SK-N-SH (cell line): ENCODE measurements around the gene SPAG5. TPM values are rescaled to one million over a fixed set of nuclear protein-coding genes. Genes with fewer than 3 reads are reported as not detected.

Source experiments
- CTCF ChIA-PET: fragments of 300-600, 350-600 bp; formaldehyde crosslinking; extraction: SDS; loops from one replicate; lab custom pipeline; 2021; lab: Yijun Ruan, JAX
- POLR2A ChIA-PET: fragments of 350-600 bp; sonication (Branson Sonifier 250); formaldehyde crosslinking; extraction: SDS; loops from one replicate; lab custom pipeline; 2020; ENCODE audit warnings: antibody characterized with exemption, inconsistent platforms; lab: Yijun Ruan, JAX
- DNase-seq: peaks from one replicate; pipeline ENCODE4 v3.0.0; 2012
- H2AFZ ChIP-seq: fragments of 200-600 bp; sonication (generic); 2 replicates; pipeline ENCODE4 v1.8.1; 2016; ENCODE audit warnings: antibody characterized with exemption, mild to moderate bottlenecking, low read depth
- H3F3A ChIP-seq: fragments of 200-600 bp; sonication (generic); replicated peaks from 2 replicates; pipeline ENCODE3; 2016; ENCODE audit warnings: antibody characterized with exemption, mild to moderate bottlenecking; ENCODE audit not compliant: insufficient read depth
- H3K27ac ChIP-seq, 2 experiments: fragments of 200-500 bp in 1 of 2; fragments of 200-600 bp in 1 of 2; sonication (Bioruptor generic) in 1 of 2; sonication (generic), shearing (Covaris generic) in 1 of 2; 2 replicates each; pipeline versions ENCODE4 v1.5.1 to v1.6.1; 2014 to 2016; ENCODE audit warnings: low read depth in 2 of 2, inconsistent platforms in 1 of 2, low read length in 1 of 2, mild to moderate bottlenecking in 1 of 2, mixed read lengths in 1 of 2
- H3K27me3 ChIP-seq: fragments of 200-600 bp; sonication (generic), shearing (Covaris generic); 2 replicates; pipeline ENCODE4 v1.6.1; 2016; ENCODE audit warnings: mixed run types; ENCODE audit not compliant: insufficient read depth
- H3K36me3 ChIP-seq, 2 experiments: fragments of 200-500 bp in 1 of 2; fragments of 200-600 bp in 1 of 2; sonication (Bioruptor generic) in 1 of 2; sonication (generic) in 1 of 2; replicated peaks in 1 of 2; 2 replicates each; pipeline versions ENCODE3 to v1.5.1; 2014 to 2016; ENCODE audit warnings: low read length in 1 of 2, mild to moderate bottlenecking in 1 of 2; ENCODE audit not compliant: insufficient read depth in 2 of 2, control insufficient read depth in 1 of 2
- H3K4me1 ChIP-seq, 2 experiments: fragments of 200-500 bp in 1 of 2; fragments of 200-600 bp in 1 of 2; sonication (Bioruptor generic) in 1 of 2; sonication (generic), shearing (Covaris generic) in 1 of 2; 2 replicates each; pipeline versions ENCODE4 v1.5.1 to v1.6.1; 2014 to 2016; ENCODE audit warnings: low read depth in 1 of 2, low read length in 1 of 2, mixed run types in 1 of 2; ENCODE audit not compliant: insufficient read depth in 2 of 2, control insufficient read depth in 1 of 2
- H3K4me2 ChIP-seq: fragments of 200-600 bp; sonication (generic), shearing (Covaris generic); 2 replicates; pipeline ENCODE4 v1.6.1; 2017; ENCODE audit warnings: mixed run types
- H3K4me3 ChIP-seq, 2 experiments: fragments of 200-500 bp in 1 of 2; fragments of 200-600 bp in 1 of 2; sonication (Bioruptor generic) in 1 of 2; sonication (generic), shearing (Covaris generic) in 1 of 2; 2 replicates each; pipeline versions ENCODE4 v1.5.1 to v1.8.1; 2014 to 2016; ENCODE audit warnings: low read depth in 2 of 2, inconsistent platforms in 1 of 2, low read length in 1 of 2, mild to moderate bottlenecking in 1 of 2, mixed read lengths in 1 of 2, moderate library complexity in 1 of 2
- H3K79me2 ChIP-seq: fragments of 200-600 bp; sonication (generic); 2 replicates; pipeline ENCODE4 v1.8.1; 2017; ENCODE audit warnings: mild to moderate bottlenecking; ENCODE audit not compliant: insufficient read depth
- H3K9ac ChIP-seq: fragments of 200-600 bp; sonication (generic); 2 replicates; pipeline ENCODE4 v1.6.1; 2017; ENCODE audit warnings: mixed run types
- H3K9me2 ChIP-seq: fragments of 200-600 bp; sonication (generic); 2 replicates; pipeline ENCODE4 v1.6.1; 2017; ENCODE audit warnings: mixed run types
- H3K9me3 ChIP-seq: fragments of 200-600 bp; sonication (generic); 2 replicates; pipeline ENCODE4 v1.6.1; 2017; ENCODE audit warnings: mixed run types, mild to moderate bottlenecking, moderate library complexity
- H4K20me1 ChIP-seq: fragments of 200-600 bp; sonication (generic); 2 replicates; pipeline ENCODE4 v1.6.1; 2017; ENCODE audit warnings: mild to moderate bottlenecking, mixed run types; ENCODE audit not compliant: insufficient read depth
- ELF1 ChIP-seq: IDR thresholded peaks from 2 replicates; pipeline ENCODE4 v1.4.0; 2012
- EP300 ChIP-seq, 2 experiments: IDR thresholded peaks; 2 replicates each; pipeline versions ENCODE4 v1.4.0 to v1.6.1; 2012; ENCODE audit warnings: borderline replicate concordance in 1 of 2, low read depth in 1 of 2, low read length in 1 of 2
- EZH2phosphoT487 ChIP-seq: fragments of 200-600 bp; sonication (generic); IDR thresholded peaks from 2 replicates; pipeline ENCODE4 v1.6.1; 2017; ENCODE audit warnings: low read depth, mixed run types, mild to moderate bottlenecking, antibody characterized with exemption, moderate library complexity, borderline replicate concordance
- GATA2 ChIP-seq: sonication (generic); formaldehyde crosslinking; IDR thresholded peaks from 2 replicates; pipeline ENCODE4 v1.5.0; 2020; ENCODE audit warnings: mild to moderate bottlenecking, missing genetic modification reagents
- MEF2A ChIP-seq: IDR thresholded peaks from 2 replicates; pipeline ENCODE4 v1.4.0; 2012; ENCODE audit warnings: low read depth, borderline replicate concordance
- NRF1 ChIP-seq: IDR thresholded peaks from 2 replicates; pipeline ENCODE4 v1.6.1; 2012; ENCODE audit warnings: low read depth, mild to moderate bottlenecking, low read length
- RCOR1 ChIP-seq: fragments of 150-350 bp; IDR thresholded peaks from 2 replicates; pipeline ENCODE4 v1.6.1; 2017; ENCODE audit warnings: antibody characterized with exemption, low read length
- RXRA ChIP-seq: IDR thresholded peaks from 2 replicates; pipeline ENCODE4 v1.4.0; 2012; ENCODE audit warnings: low read depth, mild to moderate bottlenecking, borderline replicate concordance
- SMC3 ChIP-seq: IDR thresholded peaks from 2 replicates; pipeline ENCODE4 v1.6.1; 2012; ENCODE audit warnings: low read depth, low read length, improper control_type of control experiment
- TAF1 ChIP-seq: IDR thresholded peaks from 2 replicates; pipeline ENCODE4 v1.6.1; 2012; ENCODE audit warnings: low read depth, mild to moderate bottlenecking, low read length, moderate library complexity, borderline replicate concordance
- TCF12 ChIP-seq: IDR thresholded peaks from 2 replicates; pipeline ENCODE4 v1.4.0; 2012
- YY1 ChIP-seq: IDR thresholded peaks from 2 replicates; pipeline ENCODE4 v1.4.0; 2012; ENCODE audit warnings: low read depth, mild to moderate bottlenecking
- WGBS: methylation state at CpG from one replicate; pipeline ENCODE4 v1.1.6; 2017; ENCODE audit warnings: low lambda C conversion rate; 5-methylcytosine and 5-hydroxymethylcytosine counted together
- polyA plus RNA-seq, 3 experiments: library from polyadenylated mRNA; depleted of rRNA; stranded (reverse); fragments of >200 nt; gene quantifications; 2 replicates each; pipeline ENCODE4 v1.2.3, GENCODE V29; 2012
- TF ChIP-seq, protein P1 (sequence below): IDR thresholded peaks from 2 replicates; pipeline ENCODE4 v1.4.0; 2012; ENCODE audit warnings: low read depth
- TF ChIP-seq, protein P2 (sequence below): fragments of 200-600 bp; sonication (generic); IDR thresholded peaks from 2 replicates; pipeline ENCODE4 v1.6.1; 2017; ENCODE audit warnings: antibody characterized with exemption, mild to moderate bottlenecking, moderate library complexity
- TF ChIP-seq, protein P3 (sequence below): IDR thresholded peaks from 2 replicates; pipeline ENCODE4 v1.4.0; 2012; ENCODE audit warnings: low read depth, borderline replicate concordance

SPAG5 gene
- polyA plus RNA-seq, 1 of the 3 experiments (the other 2 are of a cell fraction) = 36.5 TPM

DNA sequence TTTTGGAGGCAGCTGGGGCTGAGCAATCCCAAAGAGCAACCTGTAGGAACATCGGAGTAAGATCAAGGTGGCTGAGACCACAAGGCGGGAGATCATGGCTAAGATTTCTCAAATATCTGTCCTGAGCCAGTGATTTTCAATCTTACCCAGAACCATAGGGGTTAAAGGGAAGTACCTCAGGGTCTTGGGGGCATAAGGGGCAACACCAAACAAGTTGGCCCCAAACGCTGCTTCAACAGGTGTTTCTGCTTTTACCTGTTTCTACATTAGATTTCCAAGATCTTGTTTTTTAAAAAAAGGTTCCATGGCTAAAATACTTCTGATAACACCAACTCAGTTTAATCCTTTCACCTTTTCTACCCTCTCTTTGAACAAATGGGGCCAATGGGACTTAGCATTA lies 43.8 kb downstream of the SPAG5 start:
- peaks cover 23 to 36% of the 10 kb centered on the region in 2 experiments for H3K36me3 ChIP-seq
- H3K4me2 ChIP-seq = no peak overlapping the region
- no peak overlapping the region for H2AFZ ChIP-seq
- no peak overlapping the region for H3K4me3 ChIP-seq
- no peak overlapping the region for H3K27ac ChIP-seq
- DNase-seq = no peak
- ChIA-PET CTCF (no interaction called here), POLR2A (no interaction called here)
- peaks cover 5% of the 10 kb centered on the region for H3F3A ChIP-seq
- H3K27me3 ChIP-seq = no peaks in the 10 kb centered on the region
- no peak overlapping the region for H3K9ac ChIP-seq
- peaks cover 15% of the 10 kb centered on the region for H4K20me1 ChIP-seq
- peaks cover 16% of the 10 kb centered on the region for H3K79me2 ChIP-seq
- TF ChIP-seq NRF1 = no peak
- H3K9me3 ChIP-seq = no peaks in the 10 kb centered on the region
- peaks cover 3 to 22% of the 10 kb centered on the region in 2 experiments; a peak in 2 of 4 replicates for H3K4me1 ChIP-seq
- WGBS = 100% methylated on average over 3 of the region's 3 CpGs
- H3K9me2 ChIP-seq = no peaks in the 10 kb centered on the region

DNA sequence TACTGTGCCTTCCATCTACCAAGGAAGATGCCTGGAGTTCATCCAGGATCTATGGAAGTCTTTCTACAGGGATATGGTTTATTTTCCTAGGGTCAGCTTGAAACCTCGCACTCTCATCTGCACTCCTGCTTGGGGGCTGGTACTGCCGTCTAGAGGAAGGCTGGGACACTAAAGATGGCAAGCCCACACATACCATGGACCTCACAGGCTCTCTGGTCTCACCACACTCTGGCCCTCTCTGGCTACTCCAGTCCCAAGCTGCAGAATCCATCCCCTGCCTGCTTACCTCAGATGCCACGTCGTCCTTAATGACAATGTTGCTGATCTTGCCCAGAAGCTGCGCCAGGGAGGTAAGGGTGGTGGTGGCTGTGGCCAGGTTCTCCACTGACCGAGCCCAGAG lies 44.3 kb downstream of the SPAG5 start:
- H3K9me3 ChIP-seq = no peaks in the 10 kb centered on the region
- no peak overlapping the region for H3K4me3 ChIP-seq
- no peak overlapping the region for H2AFZ ChIP-seq
- 94% methylated on average over 6 of the region's 6 CpGs for WGBS
- ChIA-PET CTCF (no interaction called here), POLR2A (no interaction called here)
- H3K27ac ChIP-seq = no peak overlapping the region
- H3K4me2 ChIP-seq = no peak overlapping the region
- H3K79me2 ChIP-seq = peaks cover 16% of the 10 kb centered on the region
- no peak overlapping the region for H3K9ac ChIP-seq
- TF ChIP-seq, protein P1, sequence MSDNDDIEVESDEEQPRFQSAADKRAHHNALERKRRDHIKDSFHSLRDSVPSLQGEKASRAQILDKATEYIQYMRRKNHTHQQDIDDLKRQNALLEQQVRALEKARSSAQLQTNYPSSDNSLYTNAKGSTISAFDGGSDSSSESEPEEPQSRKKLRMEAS = no peak
- TF ChIP-seq RCOR1 = no peak
- TF ChIP-seq TAF1 = no peak
- TF ChIP-seq TCF12 = no peak
- no peak for TF ChIP-seq EZH2phosphoT487
- TF ChIP-seq YY1 = no peak
- TF ChIP-seq MEF2A = no peak
- no peak for TF ChIP-seq EP300 (IDR thresholded peaks at IDR 0.05; ENCODE audit: borderline replicate concordance in 1 of 2, low read depth in 1 of 2, low read length in 1 of 2)
- no peak for TF ChIP-seq SMC3
- no peak for TF ChIP-seq ELF1
- no peak for TF ChIP-seq NRF1
- TF ChIP-seq, protein P2, sequence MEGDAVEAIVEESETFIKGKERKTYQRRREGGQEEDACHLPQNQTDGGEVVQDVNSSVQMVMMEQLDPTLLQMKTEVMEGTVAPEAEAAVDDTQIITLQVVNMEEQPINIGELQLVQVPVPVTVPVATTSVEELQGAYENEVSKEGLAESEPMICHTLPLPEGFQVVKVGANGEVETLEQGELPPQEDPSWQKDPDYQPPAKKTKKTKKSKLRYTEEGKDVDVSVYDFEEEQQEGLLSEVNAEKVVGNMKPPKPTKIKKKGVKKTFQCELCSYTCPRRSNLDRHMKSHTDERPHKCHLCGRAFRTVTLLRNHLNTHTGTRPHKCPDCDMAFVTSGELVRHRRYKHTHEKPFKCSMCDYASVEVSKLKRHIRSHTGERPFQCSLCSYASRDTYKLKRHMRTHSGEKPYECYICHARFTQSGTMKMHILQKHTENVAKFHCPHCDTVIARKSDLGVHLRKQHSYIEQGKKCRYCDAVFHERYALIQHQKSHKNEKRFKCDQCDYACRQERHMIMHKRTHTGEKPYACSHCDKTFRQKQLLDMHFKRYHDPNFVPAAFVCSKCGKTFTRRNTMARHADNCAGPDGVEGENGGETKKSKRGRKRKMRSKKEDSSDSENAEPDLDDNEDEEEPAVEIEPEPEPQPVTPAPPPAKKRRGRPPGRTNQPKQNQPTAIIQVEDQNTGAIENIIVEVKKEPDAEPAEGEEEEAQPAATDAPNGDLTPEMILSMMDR = no peak
- TF ChIP-seq, protein P3, sequence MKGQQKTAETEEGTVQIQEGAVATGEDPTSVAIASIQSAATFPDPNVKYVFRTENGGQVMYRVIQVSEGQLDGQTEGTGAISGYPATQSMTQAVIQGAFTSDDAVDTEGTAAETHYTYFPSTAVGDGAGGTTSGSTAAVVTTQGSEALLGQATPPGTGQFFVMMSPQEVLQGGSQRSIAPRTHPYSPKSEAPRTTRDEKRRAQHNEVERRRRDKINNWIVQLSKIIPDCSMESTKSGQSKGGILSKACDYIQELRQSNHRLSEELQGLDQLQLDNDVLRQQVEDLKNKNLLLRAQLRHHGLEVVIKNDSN = no peak
- TF ChIP-seq GATA2 (CRISPR knock-in tag) = no peak
- no peak for TF ChIP-seq RXRA
- H4K20me1 ChIP-seq = peaks cover 15% of the 10 kb centered on the region
- peaks cover 3 to 27% of the 10 kb centered on the region in 2 experiments; a peak in 2 of 4 replicates for H3K4me1 ChIP-seq
- peaks cover 5% of the 10 kb centered on the region for H3F3A ChIP-seq
- no peaks in the 10 kb centered on the region for H3K9me2 ChIP-seq
- H3K27me3 ChIP-seq = no peaks in the 10 kb centered on the region
- no peak for DNase-seq
- peaks cover 21 to 33% of the 10 kb centered on the region in 2 experiments for H3K36me3 ChIP-seq
